HepG2 (cell line): ENCODE results near the gene C1QTNF1. TPM values are rescaled to one million over a fixed set of nuclear protein-coding genes. Genes with fewer than 3 reads are reported as not detected.

Experiments
- ATAC-seq: fragments of 200-7000 bp; cut with Tn5 transposase; 3 replicates; pipeline ENCODE4 v1.9.1; 2020; ENCODE audit warnings: mild to moderate bottlenecking, moderate library complexity
- BruUV-seq: library from RNA; stranded (reverse); fragments of 400-500 nt; replicated peaks from 2 replicates; lab custom pipeline; 2021; lab: Mats Ljungman, UMichigan
- CTCF ChIA-PET: fragments of 300-600 bp; formaldehyde crosslinking; extraction: SDS; loops from one replicate; lab custom pipeline; 2021; ENCODE audit warnings: low total read pairs, inconsistent platforms, low intra/inter-chr PET ratio; lab: Yijun Ruan, JAX
- POLR2A ChIA-PET: fragments of 350-600 bp; sonication (Branson Sonifier 250); formaldehyde crosslinking; loops from one replicate; lab custom pipeline; 2020; ENCODE audit warnings: antibody characterized with exemption, inconsistent platforms; lab: Yijun Ruan, JAX
- DNase-seq: peaks from one replicate; pipeline ENCODE4 v3.0.0-alpha.2; 2015; ENCODE audit warnings: low spot score
- FAIRE-seq: peaks from 3 replicates; lab custom pipeline; 2011; peaks lifted over from hg19 to GRCh38; lab: Jason Lieb, UNC
- H2AFZ ChIP-seq: one replicate; pipeline ENCODE4 v1.6.1; 2011; ENCODE audit warnings: low read length, inconsistent platforms
- H3K27ac ChIP-seq: fragments of 300-600 bp; 3 replicates; pipeline ENCODE4 v1.8.0; 2011; ENCODE audit warnings: mixed run types, mild to moderate bottlenecking, mixed read lengths, low read length, inconsistent platforms; ENCODE audit not compliant: insufficient read depth; ENCODE audit errors: extremely low read length
- H3K27me3 ChIP-seq, 2 experiments: fragments of 200-600 bp in 1 of 2; 2 replicates in 1 of 2; 3 replicates in 1 of 2; pipeline versions ENCODE4 v1.6.0 to v1.8.0; 2011; ENCODE audit warnings: low read length in 2 of 2, mild to moderate bottlenecking in 2 of 2, moderate library complexity in 2 of 2, inconsistent platforms in 1 of 2; ENCODE audit not compliant: insufficient read depth in 2 of 2, control insufficient read depth in 1 of 2
- H3K36me3 ChIP-seq, 2 experiments: fragments of 200-600 bp in 1 of 2; replicated peaks in 1 of 2; 2 replicates in 1 of 2; 3 replicates in 1 of 2; pipeline versions ENCODE4 v1.5.1 to v1.8.0; 2011; ENCODE audit warnings: low read length in 2 of 2, inconsistent platforms in 1 of 2; ENCODE audit not compliant: insufficient read depth in 2 of 2, control insufficient read depth in 1 of 2
- H3K4me1 ChIP-seq: 2 replicates; pipeline ENCODE4 v1.5.1; 2012; ENCODE audit warnings: low read length, inconsistent platforms; ENCODE audit not compliant: insufficient read depth
- H3K4me2 ChIP-seq: 2 replicates; pipeline ENCODE4 v1.6.0; 2011; ENCODE audit warnings: low read depth, low read length, inconsistent platforms
- H3K4me3 ChIP-seq, 3 experiments: fragments of 200-600 bp in 1 of 3; sonication (generic), shearing (Covaris generic) in 1 of 3; replicated peaks in 1 of 3; 2 replicates each; pipeline ENCODE4 v1.5.1; 2011 to 2016; ENCODE audit warnings: low read length in 3 of 3, inconsistent platforms in 2 of 3, low read depth in 2 of 3, mild to moderate bottlenecking in 2 of 3, control low read depth in 1 of 3, mixed read lengths in 1 of 3; ENCODE audit not compliant: insufficient read depth in 1 of 3
- H3K79me2 ChIP-seq: one replicate; pipeline ENCODE4 v1.6.1; 2011; ENCODE audit warnings: low read length, inconsistent platforms; ENCODE audit not compliant: insufficient read depth
- H3K9ac ChIP-seq: 2 replicates; pipeline ENCODE4 v1.6.0; 2011; ENCODE audit warnings: mild to moderate bottlenecking, low read depth, low read length, inconsistent platforms; ENCODE audit not compliant: insufficient read depth
- H3K9me3 ChIP-seq: 2 replicates; pipeline ENCODE4 v1.5.1; 2012; ENCODE audit warnings: mild to moderate bottlenecking, low read length
- H4K20me1 ChIP-seq: 2 replicates; pipeline ENCODE4 v1.6.0; 2011; ENCODE audit warnings: inconsistent platforms, mild to moderate bottlenecking, low read length, moderate library complexity; ENCODE audit not compliant: insufficient read depth
- PHB2 ChIP-seq: fragments of 450-650 bp; IDR thresholded peaks from 2 replicates; pipeline ENCODE4 v1.6.1; 2018; ENCODE audit not compliant: partially characterized antibody
- SNAPC4 ChIP-seq: sonication (generic); formaldehyde crosslinking; IDR thresholded peaks from 2 replicates; pipeline ENCODE4 v1.4.0; 2020; ENCODE audit warnings: mild to moderate bottlenecking, missing genetic modification reagents
- ZNF7 ChIP-seq: IDR thresholded peaks from 2 replicates; pipeline ENCODE4 v1.6.1; 2016; ENCODE audit warnings: missing biosample characterization, missing genetic modification reagents
- WGBS: methylation state at CpG from one replicate; pipeline ENCODE4 v1.1.6; 2017; ENCODE audit warnings: low lambda C conversion rate; 5-methylcytosine and 5-hydroxymethylcytosine counted together
- in situ Hi-C: cut with HindIII; loops from 2 replicates; pipeline ENCODE4 v1.10.0; 2017; ENCODE audit warnings: low pct_unique_long_range_greater_than_20kb; ENCODE audit not compliant: extremely low pct_ligation_motif_present
- intact Hi-C: fragments of 100-400 bp; cut with micrococcal nuclease; formaldehyde crosslinking; loops from one replicate; pipeline ENCODE4 v1.10.0; 2022; ENCODE audit not compliant: unreplicated experiment
- polyA plus RNA-seq, 8 experiments: library from polyadenylated mRNA; depleted of rRNA in 3 of 8; stranded (reverse) in 7 of 8; unstranded in 1 of 8; fragments of >200 nt; fragmentation: Illumina TruSeq in 4 of 8; extraction: Trizol in 4 of 8; gene quantifications; 2 replicates each; pipeline versions ENCODE4 v1.2.1 to v1.2.3, GENCODE V29; 2011 to 2016; ENCODE audit warnings: low read depth in 4 of 8, missing spikeins in 1 of 8, mixed read lengths in 1 of 8; ENCODE audit not compliant: insufficient read depth in 1 of 8
- total RNA-seq, 5 experiments: library from RNA; depleted of rRNA; stranded (reverse); fragments of >200 nt; fragmentation: Illumina TruSeq; extraction: Trizol; gene quantifications; 2 replicates each; pipeline ENCODE4 v1.2.3, GENCODE V29; 2016; ENCODE audit warnings: low read depth in 1 of 5

Gene C1QTNF1
- total and polyA plus RNA-seq, 2 of the 13 experiments (the other 11 are each of a cell fraction or from before 2014, with no cell fraction given), result 0.18 to 0.86 TPM

DNA sequence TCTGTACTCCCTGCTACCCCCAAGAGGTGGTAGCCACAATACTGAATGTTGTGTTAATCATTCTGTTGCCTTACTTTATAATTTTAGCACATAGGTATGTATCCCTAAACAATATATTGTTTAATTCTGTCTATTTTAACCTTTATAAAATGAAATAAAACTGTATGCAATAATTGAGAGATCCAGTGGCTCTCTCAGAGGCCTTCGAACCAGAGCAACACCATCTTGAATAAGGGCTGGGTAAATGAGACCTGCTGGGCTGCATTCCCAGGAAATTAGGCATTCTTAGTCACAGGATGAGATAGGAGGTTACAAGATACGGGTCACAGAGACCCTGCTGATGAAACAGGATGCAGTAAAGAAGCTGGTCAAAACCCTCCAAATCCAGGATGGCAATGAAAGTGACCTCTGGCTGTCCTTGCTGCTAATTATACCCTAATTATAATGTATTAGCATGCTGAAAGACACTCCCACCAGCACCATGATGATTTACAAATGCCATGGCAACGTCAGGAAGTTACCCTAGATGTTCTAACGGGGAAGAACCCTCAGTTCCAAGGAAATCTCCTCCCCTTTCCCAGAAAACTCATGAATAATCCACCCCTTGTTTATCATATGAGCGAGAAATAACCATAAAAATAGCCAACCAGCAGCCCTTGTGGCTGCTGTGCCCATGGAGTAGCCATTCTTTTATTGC is 12.4 kb upstream of the C1QTNF1 start:
- H3K79me2 ChIP-seq, result peaks cover 28% of the 10 kb centered on the region
- POLR2A ChIA-PET, result interaction anchor here (2.2 to 3.8 kb wide), 2 partner anchors 15 to 31 kb away, joined by 23 to 118 read pairs; partner anchors contain the start of gene LGALS3BP
- TF ChIP-seq ZNF7 (CRISPR knock-in tag), result peak; percentile 74; the same call in 1 of the 2 replicates
- TF ChIP-seq PHB2, result no peak
- no peak for TF ChIP-seq SNAPC4
- TF ChIP-seq, all 625 proteins: peak for 1
- H4K20me1 ChIP-seq, result no peaks in the 10 kb centered on the region
- H3K9ac ChIP-seq, result no peak overlapping the region
- peaks cover 0 to 2% of the 10 kb centered on the region in 2 experiments; a peak in 1 of 5 replicates for H3K27me3 ChIP-seq
- intact Hi-C loops, result no loop called here
- WGBS, result 5% methylated on average over 5 of the region's 5 CpGs
- in situ Hi-C loops, result no loop called here
- H2AFZ ChIP-seq, result no peak overlapping the region
- no TSS peak for BruUV-seq
- CTCF ChIA-PET, result no interaction called here
- no peak for DNase-seq
- peaks cover 35% of the 10 kb centered on the region for H3K9me3 ChIP-seq
- H3K27ac ChIP-seq, result no peak overlapping the region
- ATAC-seq, result no peak
- H3K4me3 ChIP-seq, result no peak overlapping the region
- peaks cover 2 to 4% of the 10 kb centered on the region in 2 experiments; a peak in 2 of 5 replicates for H3K36me3 ChIP-seq
- no peak for FAIRE-seq
- peak overlapping the region; percentile 43; the same call in 1 of the 2 replicates for H3K4me2 ChIP-seq
- peaks cover 48% of the 10 kb centered on the region for H3K4me1 ChIP-seq
